ENCODE data around the gene OTULIN. TPM values are rescaled to one million over a fixed set of nuclear protein-coding genes. Genes with fewer than 3 reads are reported as not detected.

OTULIN gene
- total RNA-seq, 2 donors from 2014 or later: 19.7 to 37.6 TPM

DNA sequence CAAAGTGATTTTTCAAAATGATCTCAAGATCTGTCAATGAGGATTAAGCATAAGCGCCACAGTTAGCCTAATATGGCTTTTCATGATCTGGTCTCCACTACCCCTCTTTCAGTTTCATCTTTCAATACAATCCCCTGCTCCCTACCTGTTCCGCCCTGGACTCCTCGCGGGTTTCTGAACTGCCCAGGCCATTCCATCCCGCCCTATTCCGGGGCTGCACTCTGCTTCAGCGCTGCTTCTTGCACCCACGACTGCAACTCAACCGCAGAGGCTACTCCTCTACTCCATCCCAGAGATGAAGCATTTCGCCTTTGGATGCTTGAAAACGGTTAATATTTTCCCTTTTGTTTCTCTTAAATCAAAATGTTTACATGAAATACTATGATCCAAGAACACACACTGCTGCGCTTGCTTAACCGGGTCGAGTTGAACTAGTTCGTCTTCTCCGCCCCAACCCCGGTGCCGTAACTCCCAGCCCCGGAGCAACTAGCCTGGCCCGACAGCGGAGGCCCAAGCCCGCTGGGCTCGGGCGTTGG, 716 bp upstream of the OTULIN start:
- H3K9me3 ChIP-seq: no peaks in the 10 kb centered on the region
- 1% methylated on average over 23 to 24 of the region's 24 CpGs for WGBS, 2 donors
- H3K27me3 ChIP-seq: no peaks in the 10 kb centered on the region
- no peaks in the 10 kb centered on the region for H3K36me3 ChIP-seq (replicated peaks in 1 of 2; ENCODE audit: insufficient read depth in 1 of 2, low read depth in 2 of 2)
- intact Hi-C loops (cut with DNase I): no loop called here
- peaks cover 36% of the 10 kb centered on the region for H3K4me1 ChIP-seq
- TF ChIP-seq POLR2A (IDR thresholded peaks at IDR 0.05): no peak
- TF ChIP-seq, protein P1, sequence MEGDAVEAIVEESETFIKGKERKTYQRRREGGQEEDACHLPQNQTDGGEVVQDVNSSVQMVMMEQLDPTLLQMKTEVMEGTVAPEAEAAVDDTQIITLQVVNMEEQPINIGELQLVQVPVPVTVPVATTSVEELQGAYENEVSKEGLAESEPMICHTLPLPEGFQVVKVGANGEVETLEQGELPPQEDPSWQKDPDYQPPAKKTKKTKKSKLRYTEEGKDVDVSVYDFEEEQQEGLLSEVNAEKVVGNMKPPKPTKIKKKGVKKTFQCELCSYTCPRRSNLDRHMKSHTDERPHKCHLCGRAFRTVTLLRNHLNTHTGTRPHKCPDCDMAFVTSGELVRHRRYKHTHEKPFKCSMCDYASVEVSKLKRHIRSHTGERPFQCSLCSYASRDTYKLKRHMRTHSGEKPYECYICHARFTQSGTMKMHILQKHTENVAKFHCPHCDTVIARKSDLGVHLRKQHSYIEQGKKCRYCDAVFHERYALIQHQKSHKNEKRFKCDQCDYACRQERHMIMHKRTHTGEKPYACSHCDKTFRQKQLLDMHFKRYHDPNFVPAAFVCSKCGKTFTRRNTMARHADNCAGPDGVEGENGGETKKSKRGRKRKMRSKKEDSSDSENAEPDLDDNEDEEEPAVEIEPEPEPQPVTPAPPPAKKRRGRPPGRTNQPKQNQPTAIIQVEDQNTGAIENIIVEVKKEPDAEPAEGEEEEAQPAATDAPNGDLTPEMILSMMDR (IDR thresholded peaks at IDR 0.05): no peak
- DNase-seq (peak in 2 of 4 donors; percentile 23 to 25), ATAC-seq (peak; percentile 17)
- peak overlapping the region; percentile 38 to 58 for H3K4me3 ChIP-seq
- peak overlapping the region; percentile 85 to 95 (median 92) for H3K27ac ChIP-seq

DNA sequence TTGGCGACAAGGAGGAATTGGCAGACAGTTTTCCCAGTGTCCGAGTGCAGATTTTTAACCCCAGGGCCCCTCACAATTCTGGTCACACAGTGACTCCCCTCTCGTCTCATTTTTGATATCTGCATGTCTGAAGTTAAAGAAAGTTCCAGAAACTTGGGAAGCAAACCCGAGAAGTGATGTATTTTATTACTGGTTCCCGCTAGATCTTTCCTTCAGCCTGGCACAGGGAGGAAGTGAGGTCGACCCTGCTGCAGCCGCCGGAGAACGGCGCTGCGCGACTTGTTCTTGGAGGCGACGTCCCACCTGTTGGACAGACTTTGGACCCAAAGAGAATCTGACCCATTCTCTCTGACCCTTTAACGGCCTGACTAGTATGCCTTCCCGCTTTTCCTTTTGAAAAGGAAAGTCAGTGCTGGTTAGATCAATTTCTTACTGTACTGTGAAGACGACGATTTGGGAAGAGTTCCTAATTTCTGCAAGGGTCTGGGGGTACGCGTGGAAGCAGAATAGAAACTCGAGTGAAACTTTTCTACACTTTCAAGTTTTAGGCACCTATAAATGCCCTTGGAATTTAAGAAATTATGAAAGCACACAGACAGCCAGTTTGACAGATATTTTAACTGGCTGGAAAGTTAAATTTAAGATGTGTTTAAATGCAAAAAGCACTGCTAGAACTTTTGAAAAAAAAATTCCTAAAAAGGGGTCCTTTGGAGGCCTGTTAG, 744 bp downstream of the OTULIN start:
- Histone ChIP-seq H3K4me1 (peaks cover 36% of the 10 kb centered on the region), H3K27me3 (no peaks in the 10 kb centered on the region), H3K27ac (peak overlapping the region; percentile 85 to 95 (median 92)), H3K9me3 (no peaks in the 10 kb centered on the region), H3K4me3 (peak overlapping the region; percentile 38 to 58), H3K36me3 (replicated peaks in 1 of 2; ENCODE audit: insufficient read depth in 1 of 2, low read depth in 2 of 2) (no peaks in the 10 kb centered on the region)
- ATAC-seq (peak; percentile 38), DNase-seq (peak; percentile 52 to 73 (median 60))
- intact Hi-C loops (cut with DNase I): no loop called here
- 0 to 1% methylated on average over 16 to 21 of the region's 21 CpGs for WGBS, 2 donors
- no peak for TF ChIP-seq POLR2A (IDR thresholded peaks at IDR 0.05)
- TF ChIP-seq, protein P1 (IDR thresholded peaks at IDR 0.05): peak in 1 of 7 experiments; percentile 8

DNA sequence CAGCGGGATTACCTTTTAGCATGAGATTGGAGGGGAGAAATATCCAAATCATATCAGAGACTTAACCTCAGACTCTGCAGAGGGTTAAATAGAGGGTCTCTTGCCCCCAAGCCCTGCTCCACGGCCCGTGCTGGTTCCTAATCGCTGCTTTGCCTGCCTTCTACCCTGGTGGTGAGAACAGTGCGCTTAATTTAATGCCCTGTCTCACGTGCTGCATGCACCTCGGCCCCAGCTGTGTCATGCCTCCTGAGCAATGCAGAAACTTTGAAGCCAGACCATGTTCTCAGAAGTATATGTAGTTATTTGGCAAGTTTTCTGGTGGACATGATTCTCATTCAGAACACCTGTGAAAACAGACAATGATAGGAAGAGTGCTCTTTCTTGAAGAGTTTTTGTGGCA, 1.4 kb downstream of the OTULIN start:
- intact Hi-C loops (cut with DNase I): no loop called here
- no peak overlapping the region for H3K4me3 ChIP-seq
- WGBS, 2 donors: 6 to 13% methylated on average over 7 of the region's 7 CpGs
- peak; percentile 24 to 48 (median 31) for DNase-seq
- H3K36me3 ChIP-seq (replicated peaks in 1 of 2; ENCODE audit: insufficient read depth in 1 of 2, low read depth in 2 of 2): no peaks in the 10 kb centered on the region
- ATAC-seq: no peak
- peaks cover 41% of the 10 kb centered on the region for H3K4me1 ChIP-seq
- TF ChIP-seq POLR2A (IDR thresholded peaks at IDR 0.05): no peak
- TF ChIP-seq, protein P1 (IDR thresholded peaks at IDR 0.05): peak in 5 of 7 experiments; percentile 12 to 32 (median 19)
- no peaks in the 10 kb centered on the region for H3K27me3 ChIP-seq
- no peaks in the 10 kb centered on the region for H3K9me3 ChIP-seq
- no peak overlapping the region for H3K27ac ChIP-seq

DNA sequence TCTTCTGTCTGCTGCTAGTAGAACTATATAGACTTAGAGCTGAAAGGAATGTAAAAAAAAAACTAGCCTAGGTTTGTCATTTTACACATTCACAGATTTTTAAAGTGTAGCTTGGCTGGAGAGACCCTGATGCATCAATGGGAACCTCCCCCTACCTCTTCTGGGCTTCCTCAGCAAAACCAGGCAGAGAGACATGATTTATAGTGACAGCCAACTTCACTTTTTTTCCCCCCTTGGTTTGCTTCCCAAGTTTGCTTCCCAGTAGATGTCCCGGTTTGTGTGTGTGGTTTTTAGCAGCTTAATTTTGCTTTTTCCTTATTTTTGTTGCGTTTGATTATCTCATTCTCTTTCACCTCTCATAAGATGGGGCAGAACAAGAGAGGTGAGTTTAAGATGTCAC, 1.8 kb downstream of the OTULIN start:
- no peaks in the 10 kb centered on the region for H3K9me3 ChIP-seq
- H3K27me3 ChIP-seq: no peaks in the 10 kb centered on the region
- DNase-seq: no peak
- no peak for TF ChIP-seq POLR2A (IDR thresholded peaks at IDR 0.05)
- TF ChIP-seq, protein P1 (IDR thresholded peaks at IDR 0.05): no peak
- no peak overlapping the region for H3K4me3 ChIP-seq
- H3K4me1 ChIP-seq: peaks cover 45% of the 10 kb centered on the region
- intact Hi-C loops (cut with DNase I): no loop called here
- 38 to 42% methylated on average over 2 of the region's 2 CpGs for WGBS, 2 donors
- H3K36me3 ChIP-seq (replicated peaks in 1 of 2; ENCODE audit: insufficient read depth in 1 of 2, low read depth in 2 of 2): no peaks in the 10 kb centered on the region
- H3K27ac ChIP-seq: no peak overlapping the region
- no peak for ATAC-seq
